Panc1 (cell line): Measurements from ENCODE around the gene RGS3. TPM values are rescaled to one million over a fixed set of nuclear protein-coding genes. Genes with fewer than 3 reads are reported as not detected.

Experiments
- ATAC-seq: fragments of 200-7000 bp; cut with Tn5 transposase; 2 replicates; pipeline ENCODE4 v1.9.1; 2020; ENCODE audit warnings: mild to moderate bottlenecking, moderate library complexity
- BruUV-seq: library from RNA; stranded (reverse); fragments of 400-500 nt; replicated peaks from 2 replicates; lab custom pipeline; 2021; lab: Mats Ljungman, UMichigan
- CTCF ChIA-PET: fragments of 300-600 bp; sonication (Branson Sonifier 250); formaldehyde crosslinking; loops from one replicate; lab custom pipeline; 2022; ENCODE audit warnings: antibody characterized with exemption; lab: Charles Lee
- POLR2A ChIA-PET: fragments of 300-600 bp; sonication (Branson Sonifier 250); formaldehyde crosslinking; loops from one replicate; lab custom pipeline; 2022; ENCODE audit warnings: antibody characterized with exemption; lab: Charles Lee
- DNase-seq: peaks from one replicate; pipeline ENCODE4 v3.0.0-alpha.2; 2010; ENCODE audit warnings: low read depth, low spot score
- H3K27ac ChIP-seq: 2 replicates; pipeline ENCODE4 v1.5.1; 2011; ENCODE audit warnings: mild to moderate bottlenecking, low read length, inconsistent platforms
- H3K27me3 ChIP-seq: fragments of 200-500 bp; sonication (Bioruptor generic); 2 replicates; pipeline ENCODE4 v1.6.0; 2014; ENCODE audit warnings: low read length, inconsistent platforms; ENCODE audit not compliant: control insufficient read depth, insufficient read depth
- H3K36me3 ChIP-seq: fragments of 200-500 bp; sonication (Bioruptor generic); 2 replicates; pipeline ENCODE4 v1.5.1; 2014; ENCODE audit warnings: inconsistent platforms, mild to moderate bottlenecking, low read length, moderate library complexity; ENCODE audit not compliant: control insufficient read depth, insufficient read depth
- H3K4me1 ChIP-seq: 2 replicates; pipeline ENCODE4 v1.5.1; 2011; ENCODE audit warnings: inconsistent platforms, mild to moderate bottlenecking, low read length, moderate library complexity; ENCODE audit not compliant: control insufficient read depth, insufficient read depth
- H3K4me3 ChIP-seq, 2 experiments: 2 replicates each; pipeline ENCODE4 v1.5.1; 2011 to 2012; ENCODE audit warnings: low read depth in 2 of 2, low read length in 2 of 2, mild to moderate bottlenecking in 2 of 2, inconsistent platforms in 1 of 2, moderate library complexity in 1 of 2
- H3K9me3 ChIP-seq: fragments of 200-500 bp; sonication (Bioruptor generic); 2 replicates; pipeline ENCODE4 v1.5.1; 2014; ENCODE audit warnings: low read depth, mild to moderate bottlenecking, inconsistent platforms, low read length, moderate library complexity; ENCODE audit not compliant: control insufficient read depth, insufficient read depth
- POLR2AphosphoS5 ChIP-seq: IDR thresholded peaks from 2 replicates; pipeline ENCODE4 v1.6.1; 2012; ENCODE audit warnings: mild to moderate bottlenecking, low read depth, low read length, moderate library complexity
- SIN3A ChIP-seq: IDR thresholded peaks from 2 replicates; pipeline ENCODE4 v1.6.1; 2012; ENCODE audit warnings: low read depth, mild to moderate bottlenecking, low read length, moderate library complexity, borderline replicate concordance; ENCODE audit not compliant: insufficient read depth
- TCF7L2 ChIP-seq: IDR thresholded peaks from 2 replicates; pipeline ENCODE4 v1.6.1; 2011; ENCODE audit warnings: mild to moderate bottlenecking, low read depth, low read length, inconsistent platforms
- in situ Hi-C: cut with HindIII; loops from 2 replicates; pipeline ENCODE4 v1.10.0; 2016; ENCODE audit warnings: low sequenced_read_pairs, low pct_unique_long_range_greater_than_20kb
- intact Hi-C: fragments of 100-400 bp; cut with micrococcal nuclease; formaldehyde crosslinking; loops from one replicate; pipeline ENCODE4 v1.10.0; 2022; ENCODE audit not compliant: unreplicated experiment
- total RNA-seq: library from RNA; stranded (reverse); gene quantifications from one replicate; pipeline ENCODE4 v1.2.1, GENCODE V29; 2021; ENCODE audit not compliant: unreplicated experiment
- TF ChIP-seq, protein P1 (sequence below): fragments of 450-650 bp; IDR thresholded peaks from 2 replicates; pipeline ENCODE4 v1.5.1; 2017; ENCODE audit warnings: mild to moderate bottlenecking
- TF ChIP-seq, protein P2 (sequence below), 2 experiments: IDR thresholded peaks; 2 replicates each; pipeline ENCODE4 v1.6.1; 2011 to 2012; ENCODE audit warnings: low read depth in 2 of 2, control low read depth in 1 of 2, low read length in 1 of 2, mild to moderate bottlenecking in 1 of 2, moderate library complexity in 1 of 2; ENCODE audit not compliant: insufficient read depth in 1 of 2

The RGS3 gene
- total RNA-seq, 1 experiment from 2014 or later, result 15.1 TPM

DNA sequence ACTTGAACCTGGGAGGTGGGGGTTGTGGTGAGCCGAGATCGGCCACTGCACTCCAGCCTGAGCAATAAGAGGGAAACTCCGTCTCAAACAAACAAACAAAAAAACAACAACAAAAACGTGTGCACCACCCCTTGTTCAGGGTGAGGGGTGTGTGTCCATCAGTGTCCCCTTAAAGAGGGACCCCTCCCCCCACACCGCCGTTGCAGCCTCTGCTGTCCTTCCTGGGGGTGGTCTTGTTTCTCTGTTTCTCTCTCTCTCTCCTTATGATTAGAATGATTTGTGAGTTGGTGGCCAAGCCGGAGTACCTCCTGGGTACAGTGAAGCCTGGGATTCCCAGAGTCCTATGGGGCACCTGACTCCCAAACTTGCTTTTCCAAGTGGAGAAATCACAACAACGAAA lies 49.6 kb downstream of the RGS3 start:
- no peaks in the 10 kb centered on the region for H3K9me3 ChIP-seq
- H3K36me3 ChIP-seq, result no peaks in the 10 kb centered on the region
- in situ Hi-C loops (no loop called here), intact Hi-C loops (no loop called here)
- ATAC-seq (no peak), DNase-seq (no peak)
- H3K4me1 ChIP-seq, result no peaks in the 10 kb centered on the region
- CTCF ChIA-PET, result no interaction called here
- no peak overlapping the region for H3K4me3 ChIP-seq
- TF ChIP-seq, protein P1, sequence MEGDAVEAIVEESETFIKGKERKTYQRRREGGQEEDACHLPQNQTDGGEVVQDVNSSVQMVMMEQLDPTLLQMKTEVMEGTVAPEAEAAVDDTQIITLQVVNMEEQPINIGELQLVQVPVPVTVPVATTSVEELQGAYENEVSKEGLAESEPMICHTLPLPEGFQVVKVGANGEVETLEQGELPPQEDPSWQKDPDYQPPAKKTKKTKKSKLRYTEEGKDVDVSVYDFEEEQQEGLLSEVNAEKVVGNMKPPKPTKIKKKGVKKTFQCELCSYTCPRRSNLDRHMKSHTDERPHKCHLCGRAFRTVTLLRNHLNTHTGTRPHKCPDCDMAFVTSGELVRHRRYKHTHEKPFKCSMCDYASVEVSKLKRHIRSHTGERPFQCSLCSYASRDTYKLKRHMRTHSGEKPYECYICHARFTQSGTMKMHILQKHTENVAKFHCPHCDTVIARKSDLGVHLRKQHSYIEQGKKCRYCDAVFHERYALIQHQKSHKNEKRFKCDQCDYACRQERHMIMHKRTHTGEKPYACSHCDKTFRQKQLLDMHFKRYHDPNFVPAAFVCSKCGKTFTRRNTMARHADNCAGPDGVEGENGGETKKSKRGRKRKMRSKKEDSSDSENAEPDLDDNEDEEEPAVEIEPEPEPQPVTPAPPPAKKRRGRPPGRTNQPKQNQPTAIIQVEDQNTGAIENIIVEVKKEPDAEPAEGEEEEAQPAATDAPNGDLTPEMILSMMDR, result no peak
- TF ChIP-seq TCF7L2 (no peak), SIN3A (no peak), POLR2AphosphoS5 (no peak)
- TF ChIP-seq, protein P2, sequence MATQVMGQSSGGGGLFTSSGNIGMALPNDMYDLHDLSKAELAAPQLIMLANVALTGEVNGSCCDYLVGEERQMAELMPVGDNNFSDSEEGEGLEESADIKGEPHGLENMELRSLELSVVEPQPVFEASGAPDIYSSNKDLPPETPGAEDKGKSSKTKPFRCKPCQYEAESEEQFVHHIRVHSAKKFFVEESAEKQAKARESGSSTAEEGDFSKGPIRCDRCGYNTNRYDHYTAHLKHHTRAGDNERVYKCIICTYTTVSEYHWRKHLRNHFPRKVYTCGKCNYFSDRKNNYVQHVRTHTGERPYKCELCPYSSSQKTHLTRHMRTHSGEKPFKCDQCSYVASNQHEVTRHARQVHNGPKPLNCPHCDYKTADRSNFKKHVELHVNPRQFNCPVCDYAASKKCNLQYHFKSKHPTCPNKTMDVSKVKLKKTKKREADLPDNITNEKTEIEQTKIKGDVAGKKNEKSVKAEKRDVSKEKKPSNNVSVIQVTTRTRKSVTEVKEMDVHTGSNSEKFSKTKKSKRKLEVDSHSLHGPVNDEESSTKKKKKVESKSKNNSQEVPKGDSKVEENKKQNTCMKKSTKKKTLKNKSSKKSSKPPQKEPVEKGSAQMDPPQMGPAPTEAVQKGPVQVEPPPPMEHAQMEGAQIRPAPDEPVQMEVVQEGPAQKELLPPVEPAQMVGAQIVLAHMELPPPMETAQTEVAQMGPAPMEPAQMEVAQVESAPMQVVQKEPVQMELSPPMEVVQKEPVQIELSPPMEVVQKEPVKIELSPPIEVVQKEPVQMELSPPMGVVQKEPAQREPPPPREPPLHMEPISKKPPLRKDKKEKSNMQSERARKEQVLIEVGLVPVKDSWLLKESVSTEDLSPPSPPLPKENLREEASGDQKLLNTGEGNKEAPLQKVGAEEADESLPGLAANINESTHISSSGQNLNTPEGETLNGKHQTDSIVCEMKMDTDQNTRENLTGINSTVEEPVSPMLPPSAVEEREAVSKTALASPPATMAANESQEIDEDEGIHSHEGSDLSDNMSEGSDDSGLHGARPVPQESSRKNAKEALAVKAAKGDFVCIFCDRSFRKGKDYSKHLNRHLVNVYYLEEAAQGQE (IDR thresholded peaks at IDR 0.05; ENCODE audit: insufficient read depth in 1 of 2, low read depth in 2 of 2, low read length in 1 of 2), result no peak
- H3K27me3 ChIP-seq, result no peaks in the 10 kb centered on the region
- no TSS peak for BruUV-seq
- POLR2A ChIA-PET, result no interaction called here
- no peak overlapping the region for H3K27ac ChIP-seq

DNA sequence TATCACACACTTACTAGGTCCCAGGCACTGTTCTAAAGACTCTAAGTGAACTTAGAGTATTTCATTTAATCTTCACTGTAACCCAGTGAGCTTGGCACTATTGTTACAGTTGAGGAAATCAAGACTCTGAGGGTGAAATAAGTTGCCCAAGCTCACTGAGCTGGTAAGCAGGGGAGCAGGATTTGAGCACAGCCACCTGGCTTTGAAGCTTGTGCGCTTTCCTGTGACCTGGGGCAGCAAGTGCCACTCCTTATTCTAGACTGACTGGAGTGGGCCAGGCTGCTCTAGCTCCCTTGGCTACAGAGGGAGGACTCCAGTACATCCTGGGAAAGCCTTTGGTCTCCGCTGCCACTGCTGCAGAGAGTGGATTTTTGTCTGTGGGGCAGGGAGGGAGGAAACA lies 50.0 kb downstream of the RGS3 start:
- in situ Hi-C loops, result no loop called here
- Histone ChIP-seq H3K4me3 (no peak overlapping the region), H3K27ac (no peak overlapping the region), H3K36me3 (no peaks in the 10 kb centered on the region), H3K27me3 (no peaks in the 10 kb centered on the region), H3K9me3 (no peaks in the 10 kb centered on the region), H3K4me1 (no peaks in the 10 kb centered on the region)
- DNase-seq (no peak), ATAC-seq (no peak)
- TF ChIP-seq, protein P1, result no peak
- intact Hi-C loops, result no loop called here
- ChIA-PET CTCF (no interaction called here), POLR2A (no interaction called here)
- BruUV-seq, result no TSS peak

DNA sequence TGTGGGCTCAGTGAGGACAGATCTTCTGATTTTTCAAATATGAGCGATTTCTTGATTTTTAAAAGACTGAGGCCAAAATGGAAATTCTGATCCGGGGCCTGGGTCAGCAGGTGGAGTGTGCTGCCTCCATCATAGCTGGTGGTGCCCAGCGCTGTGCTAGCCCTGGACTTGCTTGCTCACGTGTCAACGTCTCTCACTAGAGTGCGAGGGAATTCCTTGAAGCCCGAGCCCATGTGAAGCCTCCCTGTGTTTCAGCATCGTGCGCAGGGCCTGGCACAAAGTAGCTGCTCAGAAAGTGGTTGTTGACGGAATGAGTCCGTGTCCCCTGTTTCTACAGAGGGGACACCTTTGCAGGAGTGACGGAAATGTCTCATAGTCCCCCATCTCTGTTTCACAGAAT lies 50.5 kb downstream of the RGS3 start:
- no peak for ATAC-seq
- H3K4me1 ChIP-seq, result no peaks in the 10 kb centered on the region
- in situ Hi-C loops (no loop called here), intact Hi-C loops (no loop called here)
- DNase-seq, result no peak
- H3K9me3 ChIP-seq, result no peaks in the 10 kb centered on the region
- ChIA-PET POLR2A (no interaction called here), CTCF (no interaction called here)
- H3K4me3 ChIP-seq, result no peak overlapping the region
- no peak overlapping the region for H3K27ac ChIP-seq
- TF ChIP-seq TCF7L2 (no peak), POLR2AphosphoS5 (no peak)
- no TSS peak for BruUV-seq
- H3K36me3 ChIP-seq, result no peaks in the 10 kb centered on the region
- no peaks in the 10 kb centered on the region for H3K27me3 ChIP-seq
